ENCODE results near the gene RBPMS2.

The RBPMS2 gene

DNA sequence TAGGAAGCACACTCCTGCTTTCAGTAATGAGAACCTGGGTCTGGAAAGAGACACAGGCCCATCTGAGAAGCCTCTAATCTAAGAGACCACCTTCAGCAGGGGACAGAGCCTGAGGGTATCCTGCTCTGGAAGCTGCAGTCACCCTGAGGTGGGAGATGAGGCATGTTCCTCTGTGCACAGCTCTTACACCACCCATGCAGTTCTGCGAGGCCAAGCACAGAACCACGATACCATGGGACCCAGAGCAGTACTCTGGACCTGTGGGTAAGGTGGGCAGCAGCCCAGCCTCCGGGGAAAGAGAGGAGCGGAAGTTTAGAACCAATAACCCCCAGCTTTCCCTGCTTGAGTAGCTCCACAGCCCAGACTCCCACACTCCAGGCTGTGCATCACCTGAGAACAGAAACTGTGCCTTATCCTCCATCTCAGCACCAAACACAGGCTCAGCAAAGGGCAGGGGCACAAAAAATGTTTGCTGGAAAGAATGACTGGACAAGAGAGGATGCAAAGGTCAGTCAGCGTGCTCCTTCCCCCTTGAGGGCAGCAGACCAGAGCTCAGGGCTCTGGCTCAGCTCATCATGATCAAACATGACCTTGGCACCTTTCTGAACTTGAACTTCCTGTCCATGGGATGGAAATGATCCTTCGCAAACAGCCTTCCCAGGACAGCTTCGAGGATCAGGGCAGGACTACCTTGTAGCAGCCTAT, 43.1 kb downstream of the RBPMS2 start:
- no peak overlapping the region for H3K27ac ChIP-seq
- no peak overlapping the region for H3K4me3 ChIP-seq

DNA sequence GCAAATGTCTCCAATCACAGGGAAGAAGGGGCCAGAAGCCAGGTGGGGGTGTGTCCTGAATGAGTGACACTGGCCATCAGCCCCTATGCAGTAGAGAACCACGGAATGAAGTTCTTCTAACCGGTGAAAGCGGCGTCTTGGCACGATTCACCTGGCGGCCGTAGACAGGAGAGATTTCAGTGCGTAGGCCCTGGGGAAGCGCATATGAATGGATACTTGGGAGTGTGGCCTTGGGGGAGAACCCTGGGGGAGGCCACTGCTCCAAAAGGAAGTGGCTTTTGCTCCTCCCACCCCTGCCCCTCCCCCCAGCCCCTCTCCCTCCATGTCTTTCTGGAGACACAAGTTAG, 43.6 kb downstream of the RBPMS2 start:
- Histone ChIP-seq H3K27ac (no peak overlapping the region), H3K4me3 (no peak overlapping the region)

DNA sequence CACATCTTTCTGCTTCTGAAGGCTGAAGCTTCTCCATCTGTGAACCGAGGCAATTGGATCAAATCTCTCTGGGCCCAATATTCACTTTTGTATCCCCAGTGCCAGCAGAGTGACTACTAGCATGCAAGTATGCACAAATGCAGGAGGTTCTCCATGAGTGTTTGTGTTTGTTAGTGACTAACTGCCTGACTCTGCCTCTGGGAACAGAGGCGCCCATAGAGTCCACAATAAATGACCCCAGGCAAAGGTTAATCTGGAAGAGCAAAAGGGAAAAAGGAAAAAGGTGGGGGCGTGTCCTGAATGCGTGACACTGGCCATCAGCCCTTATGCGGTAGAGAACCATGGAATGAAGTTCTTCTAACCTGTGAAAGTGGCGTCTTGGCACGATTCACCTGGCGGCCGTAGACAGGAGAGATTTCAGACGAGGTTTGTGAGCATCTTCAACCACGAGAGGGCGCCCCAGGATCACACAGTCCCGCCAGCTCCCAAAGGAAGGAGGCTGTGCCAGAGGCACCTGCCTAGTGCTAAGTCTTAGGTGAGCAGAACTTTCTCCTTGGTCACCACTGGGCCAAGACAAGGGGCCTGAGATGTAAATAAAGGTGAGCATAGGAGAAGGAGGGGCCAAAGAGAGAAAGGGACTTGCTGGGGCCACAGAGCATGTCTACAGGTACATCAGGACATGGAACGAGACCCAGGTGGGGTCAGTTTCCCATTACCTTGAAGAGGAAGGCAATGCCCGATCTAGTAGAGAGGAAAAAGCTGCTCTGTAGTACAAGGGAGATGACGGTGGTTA, 44.2 kb downstream of the RBPMS2 start:
- Histone ChIP-seq H3K27ac (no peak overlapping the region), H3K4me3 (no peak overlapping the region)

DNA sequence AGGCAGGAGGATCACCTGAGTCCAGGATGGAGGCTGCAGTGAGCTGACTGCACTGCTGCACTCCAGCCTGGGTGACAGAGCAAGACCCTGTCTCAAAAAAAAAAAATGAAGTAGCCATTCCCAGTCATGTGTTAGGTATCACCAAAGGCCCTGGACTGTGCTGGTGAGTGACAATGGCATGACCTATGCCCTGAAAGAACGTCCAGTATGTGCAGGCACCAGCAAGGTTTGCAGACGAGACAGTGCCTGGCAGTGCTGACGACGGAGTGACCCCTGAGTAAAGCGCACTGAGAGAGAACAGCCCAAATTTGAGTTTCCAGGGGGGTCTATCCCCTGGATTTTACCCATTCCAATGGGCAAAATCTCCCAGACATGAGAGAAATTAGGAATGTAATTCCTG, 45.2 kb downstream of the RBPMS2 start:
- H3K4me3 ChIP-seq: no peak overlapping the region
- H3K27ac ChIP-seq: no peak overlapping the region

DNA sequence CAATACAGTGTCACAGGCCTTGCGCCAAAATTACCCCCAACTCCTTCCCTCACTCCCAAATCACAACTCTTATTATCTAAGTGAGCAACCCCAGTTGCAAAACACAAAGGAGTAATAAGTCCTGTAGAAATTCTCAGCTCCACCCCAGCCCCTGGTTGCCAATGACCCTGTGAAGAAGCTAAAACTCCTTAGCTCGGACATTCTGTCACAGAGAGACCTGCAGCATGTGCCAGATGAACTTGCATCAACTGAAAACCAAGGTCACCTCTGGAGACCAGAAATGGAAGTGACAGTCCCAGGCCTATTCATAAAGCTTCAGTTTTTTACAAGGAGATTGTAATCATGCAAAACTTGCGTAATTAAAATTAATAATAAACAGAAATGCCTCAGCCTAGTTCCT, 55.2 kb downstream of the RBPMS2 start:
- H3K27ac ChIP-seq: no peak overlapping the region
- no peak overlapping the region for H3K4me3 ChIP-seq

DNA sequence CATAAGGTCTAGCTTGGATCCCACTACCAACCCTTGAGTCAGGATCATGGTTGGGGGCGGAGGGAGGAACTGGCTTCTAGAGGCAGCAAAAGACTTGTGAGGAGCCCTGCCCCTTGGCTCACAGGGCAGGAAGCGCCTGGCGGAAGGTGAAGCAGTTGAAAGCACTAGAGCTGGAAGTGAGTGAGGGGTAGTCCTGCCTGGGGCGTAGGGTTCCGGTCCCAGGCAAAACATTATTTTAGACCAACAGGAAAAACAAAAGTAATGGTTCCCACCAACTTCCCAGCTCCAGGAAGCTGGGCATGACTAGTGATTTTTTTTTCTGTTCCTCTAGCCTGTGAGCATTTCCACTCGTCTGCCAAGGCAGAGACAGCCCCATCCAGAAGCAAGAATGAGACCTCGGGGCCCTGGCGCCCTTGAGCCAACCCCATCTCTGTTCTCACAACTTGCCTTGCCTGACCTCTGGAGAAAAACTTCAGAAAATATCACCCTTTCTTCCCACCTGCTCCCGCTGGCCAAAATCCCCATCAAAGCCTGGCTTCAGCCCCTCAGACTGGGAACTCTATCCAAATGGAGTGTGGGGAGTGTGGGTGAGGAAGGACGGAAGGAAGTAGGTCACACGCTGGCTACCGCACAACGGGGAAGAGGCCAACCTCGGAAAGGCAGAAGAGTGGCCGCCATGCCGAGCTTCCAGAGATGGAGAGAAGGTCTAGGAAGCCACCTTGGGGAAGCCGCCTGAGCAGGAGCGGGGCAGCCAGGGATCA, 57.5 kb downstream of the RBPMS2 start:
- Histone ChIP-seq H3K4me3 (no peak overlapping the region), H3K27ac (peak overlapping the region in 15 of 21 experiments; percentile 7 to 83 (median 55))

DNA sequence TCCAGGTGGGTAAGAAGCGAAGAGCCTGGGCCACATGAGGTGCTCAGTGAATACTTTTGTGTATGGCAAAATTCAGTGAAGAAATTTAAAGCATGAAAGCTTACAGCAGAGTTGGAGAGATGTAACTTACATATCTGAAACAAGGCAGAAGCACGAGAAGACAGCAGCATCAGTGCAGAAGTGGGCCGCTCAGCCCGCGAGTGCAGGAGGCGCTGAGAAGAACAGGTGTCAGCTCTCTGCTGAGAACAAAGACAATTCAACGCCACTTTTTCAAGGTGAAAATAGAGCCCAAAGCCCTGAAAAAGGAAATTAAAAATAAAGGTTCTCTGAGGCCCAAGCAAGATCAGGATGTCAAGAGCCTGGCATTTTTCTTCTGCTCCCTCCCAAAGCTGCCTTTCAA, 58.3 kb downstream of the RBPMS2 start:
- Histone ChIP-seq H3K27ac (peak overlapping the region in 9 of 21 experiments; percentile 5 to 83 (median 36)), H3K4me3 (no peak overlapping the region)

DNA sequence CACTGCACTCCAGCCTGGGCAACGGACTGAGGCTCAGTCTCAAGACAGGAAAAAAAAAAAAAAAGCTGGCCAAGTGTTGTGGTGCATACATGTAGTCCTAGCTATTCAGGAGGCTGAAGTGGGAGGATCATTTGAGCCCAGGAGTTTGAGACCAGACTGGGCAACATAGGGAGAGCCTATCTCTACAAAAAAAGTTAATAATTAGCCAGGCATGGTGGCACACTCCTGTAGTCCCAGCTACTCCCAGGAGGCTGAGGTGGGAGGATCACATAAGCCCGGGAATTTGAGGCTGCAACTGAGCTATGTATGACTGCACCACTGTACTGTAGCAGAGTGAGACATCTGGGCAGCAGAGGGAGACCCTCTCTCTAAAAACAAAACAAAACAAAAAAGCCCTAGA, 58.9 kb downstream of the RBPMS2 start:
- no peak overlapping the region for H3K27ac ChIP-seq

DNA sequence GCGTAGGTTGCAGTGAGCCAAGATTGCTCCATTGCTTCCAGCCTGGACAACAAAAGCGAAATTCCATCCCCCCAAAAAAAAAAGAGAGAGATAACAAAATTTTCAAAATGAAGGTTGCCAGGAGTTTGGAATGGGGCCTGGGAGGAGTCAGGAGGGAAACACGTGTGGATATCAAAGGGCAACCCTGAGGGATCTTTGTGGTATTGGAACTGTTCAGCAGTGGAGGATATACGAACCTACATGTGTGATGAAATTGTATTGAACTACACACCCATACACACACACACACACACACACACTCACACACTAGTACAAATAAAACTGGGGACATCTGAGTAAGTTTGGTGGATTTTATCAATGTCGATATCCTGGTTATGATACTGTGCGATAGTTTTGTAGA, 61.8 kb downstream of the RBPMS2 start:
- no peak overlapping the region for H3K4me3 ChIP-seq
- H3K27ac ChIP-seq: no peak overlapping the region

More for the DNA sequence above, 58.9 kb downstream of the RBPMS2 start:
- no peak overlapping the region for H3K4me3 ChIP-seq

DNA sequence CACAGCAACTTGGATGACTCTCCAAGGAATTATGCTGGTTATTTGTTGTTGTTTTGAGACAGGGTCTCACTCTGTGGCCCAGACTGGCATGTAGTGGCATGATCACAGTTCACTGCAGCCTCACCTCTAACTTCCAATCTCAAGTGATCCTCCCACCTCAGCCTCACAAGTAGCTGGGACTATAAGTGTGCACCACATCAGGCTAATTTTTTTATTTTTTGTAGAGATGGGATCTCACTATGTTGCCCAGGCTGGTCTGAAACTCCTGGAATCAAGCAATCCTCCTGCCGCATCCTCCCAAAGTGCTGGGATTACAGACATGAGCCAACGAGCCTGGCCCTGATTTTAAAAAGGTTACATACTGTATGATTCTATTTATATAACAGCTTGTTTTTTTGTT, 63.0 kb downstream of the RBPMS2 start:
- H3K27ac ChIP-seq: no peak overlapping the region
- no peak overlapping the region for H3K4me3 ChIP-seq

DNA sequence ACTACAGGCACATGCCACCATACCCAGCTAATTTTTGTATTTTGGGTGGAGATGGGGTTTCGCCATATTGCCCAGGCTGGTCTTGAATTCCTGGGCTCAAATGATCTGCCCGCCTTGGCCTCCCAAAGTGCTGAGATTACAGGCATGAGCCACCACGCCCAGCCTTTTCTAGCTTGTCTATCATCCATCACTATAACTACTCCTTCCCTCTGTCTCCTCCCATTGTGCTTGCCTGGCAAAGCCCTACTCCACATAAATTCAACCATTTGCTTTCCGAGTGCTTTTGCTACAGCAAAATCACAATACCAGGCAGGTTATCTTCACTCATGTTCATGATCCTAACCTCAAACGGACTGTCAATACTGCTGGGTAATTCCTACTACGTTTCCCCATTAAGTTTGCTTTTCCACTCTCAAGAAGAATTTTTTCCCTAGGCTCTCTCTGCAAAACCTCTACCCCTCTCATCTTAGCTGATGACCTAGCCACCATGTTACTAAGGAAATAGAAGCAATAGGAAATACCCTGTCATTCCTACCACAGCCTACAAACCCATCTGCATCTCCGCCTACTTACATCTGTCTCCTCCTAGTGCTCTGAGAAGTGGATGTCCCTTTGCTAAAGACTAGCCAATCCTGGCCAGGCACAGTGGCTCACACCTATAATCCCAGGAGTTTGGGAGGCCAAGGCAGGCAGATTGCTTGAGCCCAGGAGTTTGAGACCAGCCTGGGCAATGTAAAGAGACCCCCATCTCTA, 64.5 kb downstream of the RBPMS2 start:
- Histone ChIP-seq H3K27ac (no peak overlapping the region), H3K4me3 (no peak overlapping the region)

DNA sequence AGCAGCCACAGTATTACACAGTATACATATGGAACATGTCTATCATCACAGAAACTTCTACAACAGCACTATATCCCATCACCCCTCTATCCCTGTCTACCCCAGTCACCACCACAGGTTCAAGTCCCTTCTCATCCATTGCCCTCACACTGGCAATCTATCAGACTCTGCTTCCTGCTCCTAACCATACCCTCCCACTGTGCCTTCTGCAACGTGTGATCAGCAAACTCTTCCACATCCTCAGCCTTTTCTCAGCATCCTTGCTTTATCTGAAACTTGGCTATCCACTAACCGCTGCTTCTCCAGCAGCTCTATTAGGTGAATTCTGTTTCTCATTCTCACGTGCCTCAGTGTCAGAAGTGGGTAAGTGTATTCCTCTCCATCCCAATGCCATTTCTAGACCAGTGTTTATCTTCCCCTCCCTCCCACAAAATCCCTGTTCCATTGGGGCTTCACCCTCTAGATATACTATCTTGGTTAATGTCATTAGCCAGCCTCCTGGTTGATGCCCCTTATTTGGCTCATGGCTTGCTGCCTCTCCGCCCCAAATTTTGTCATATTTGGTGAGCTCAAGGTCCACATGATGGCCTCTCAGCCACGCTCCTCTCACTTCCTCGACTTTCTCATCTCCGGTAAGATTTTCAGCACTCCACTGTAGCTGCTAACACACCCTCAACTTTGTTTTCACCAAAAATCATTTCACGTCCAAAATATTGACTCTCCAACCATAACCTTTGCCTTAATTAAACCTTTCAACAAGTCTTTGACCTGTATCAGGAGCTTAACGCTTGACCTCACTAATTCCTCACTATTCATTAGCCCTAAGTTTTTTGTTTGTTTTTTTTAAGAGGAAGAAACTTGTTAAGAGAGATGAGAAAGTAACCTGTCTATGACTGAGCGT, 69.1 kb downstream of the RBPMS2 start:
- Histone ChIP-seq H3K27ac (no peak overlapping the region), H3K4me3 (no peak overlapping the region)

DNA sequence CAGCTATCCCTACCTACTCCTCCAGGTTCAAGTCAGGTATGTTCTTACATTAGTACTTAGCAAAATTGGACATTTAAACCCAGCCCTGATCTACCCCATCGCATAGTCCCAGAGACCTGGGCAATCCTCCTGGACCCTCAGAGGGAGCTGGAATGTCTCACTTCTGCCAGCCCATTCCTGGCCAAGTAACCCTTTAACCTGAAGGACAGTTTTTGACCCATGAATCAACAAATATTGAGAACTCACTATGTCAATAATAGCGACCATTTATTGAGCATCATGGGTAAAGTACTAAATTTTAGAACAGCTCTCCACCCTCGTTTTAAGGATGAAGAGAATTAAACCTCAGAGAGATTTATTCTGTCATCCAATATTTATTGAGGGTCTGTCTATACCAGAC, 70.4 kb downstream of the RBPMS2 start:
- H3K4me3 ChIP-seq: no peak overlapping the region
- no peak overlapping the region for H3K27ac ChIP-seq

DNA sequence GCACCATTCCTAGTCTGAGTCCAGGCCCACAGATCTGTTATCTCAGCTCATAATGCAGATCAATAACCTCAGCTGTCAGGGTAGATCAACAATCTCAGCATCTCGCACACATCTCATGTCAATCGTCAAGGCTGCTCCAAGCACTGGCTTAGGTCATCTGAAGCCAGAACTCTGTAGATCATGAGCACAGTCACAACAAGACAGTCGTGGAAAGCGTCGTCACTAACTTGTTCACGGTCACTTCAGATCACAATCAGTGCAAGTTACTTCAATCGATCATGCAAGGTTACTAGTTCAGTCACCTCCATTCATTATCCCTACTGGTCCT, 71.8 kb downstream of the RBPMS2 start:
- H3K4me3 ChIP-seq: peak overlapping the region; percentile 61 to 93 (median 81)
- H3K27ac ChIP-seq: peak overlapping the region in 20 of 21 experiments; percentile 78 to 98 (median 94)

DNA sequence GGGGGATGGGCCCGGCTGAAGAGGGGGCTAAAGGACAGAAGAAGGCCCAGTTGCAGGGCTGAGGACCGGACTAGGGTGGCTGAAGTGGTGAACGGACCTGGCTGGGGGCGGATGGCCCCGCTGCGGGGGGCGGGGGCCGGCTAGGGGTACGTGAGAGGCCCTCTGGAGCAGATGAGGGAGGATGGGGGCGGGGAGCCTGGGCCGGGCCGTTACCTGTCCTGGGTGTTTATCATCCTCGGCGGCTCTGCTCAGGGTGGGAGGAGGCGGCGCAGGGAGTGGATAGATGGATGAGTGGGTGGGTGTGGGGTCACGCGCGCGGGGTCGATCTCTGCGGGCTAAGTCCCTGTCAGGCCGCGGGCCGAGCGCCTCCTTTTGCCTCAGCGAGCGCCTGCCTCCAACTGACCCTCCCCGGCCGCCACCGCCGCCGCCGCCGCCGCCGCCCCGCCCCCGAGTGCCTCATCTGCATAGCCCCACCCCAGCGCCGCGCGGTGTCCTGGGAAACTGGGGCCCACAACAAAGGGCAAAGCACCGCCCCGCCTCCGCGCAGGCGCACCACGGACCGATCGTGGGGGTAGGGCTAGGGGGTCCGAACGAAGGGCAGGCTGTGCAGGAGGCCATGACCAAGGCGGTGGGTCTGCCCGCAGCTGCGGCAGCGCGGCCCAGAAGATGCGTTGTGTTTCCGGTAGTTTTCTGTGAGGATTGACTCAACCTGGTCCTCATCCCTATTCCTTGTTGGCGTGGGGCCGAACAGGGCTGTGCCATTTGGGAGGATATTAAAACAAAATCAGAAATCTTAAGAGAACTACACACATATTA, 72.4 kb downstream of the RBPMS2 start:
- Histone ChIP-seq H3K4me3 (peak overlapping the region; percentile 61 to 93 (median 81)), H3K27ac (peak overlapping the region; percentile 75 to 98 (median 94))

DNA sequence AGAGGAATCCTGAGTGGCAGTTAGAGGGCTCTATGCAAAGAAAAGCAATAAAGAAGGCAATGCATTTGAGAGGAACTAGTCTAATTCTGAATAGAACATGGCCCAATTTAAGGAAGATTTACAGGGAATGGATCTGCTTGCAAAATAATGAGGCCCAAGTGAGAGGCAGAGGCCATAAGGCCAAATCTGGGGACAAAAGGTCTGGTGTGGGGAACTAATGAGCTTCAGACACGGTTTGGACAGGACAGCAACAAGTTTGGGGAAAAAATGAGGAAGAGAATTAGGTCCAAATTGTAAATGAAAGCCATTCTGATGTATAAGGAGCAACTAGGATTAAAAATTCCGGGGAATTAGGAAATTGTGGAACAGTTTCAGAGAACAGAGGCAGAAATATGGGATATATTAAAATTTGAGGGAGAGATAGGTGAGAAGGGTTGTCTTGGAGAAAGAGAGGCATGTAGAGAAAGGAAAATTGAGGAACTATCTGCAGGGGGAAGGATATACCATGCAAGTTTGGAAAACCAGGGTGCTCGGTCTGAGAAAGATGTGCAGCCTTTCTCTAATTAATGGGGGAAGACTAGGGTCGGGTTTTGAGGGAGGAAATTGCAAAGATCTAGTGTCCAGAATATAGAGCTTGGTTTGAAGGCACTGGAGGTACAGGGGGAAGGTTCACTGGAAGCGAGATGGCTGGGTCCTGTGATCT, 73.8 kb downstream of the RBPMS2 start:
- Histone ChIP-seq H3K4me3 (peak overlapping the region; percentile 61 to 93 (median 81)), H3K27ac (peak overlapping the region in 18 of 21 experiments; percentile 38 to 98 (median 94))

DNA sequence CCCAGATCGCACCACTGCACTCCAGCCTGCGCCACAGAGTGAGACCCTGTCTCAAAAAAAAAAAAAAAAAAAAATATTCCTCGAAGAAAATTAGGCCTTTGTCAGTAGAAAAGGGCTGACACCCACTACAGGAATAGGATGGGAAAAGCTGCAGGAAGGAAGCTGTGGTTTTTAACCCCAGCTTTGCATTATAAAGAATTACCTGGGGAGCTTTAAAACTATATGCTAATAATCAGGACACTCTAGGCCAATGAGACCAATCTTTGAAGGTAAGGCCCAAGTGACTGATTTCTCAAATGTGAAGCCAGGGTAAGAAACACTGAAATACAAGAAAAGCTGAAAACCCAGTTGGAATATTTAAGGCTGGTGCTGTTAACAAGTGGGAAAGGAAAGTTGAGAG, 74.3 kb downstream of the RBPMS2 start:
- peak overlapping the region in 17 of 21 experiments; percentile 31 to 98 (median 93) for H3K27ac ChIP-seq
- H3K4me3 ChIP-seq: peak overlapping the region in 4 of 7 experiments; percentile 8 to 87 (median 71)
